Duodenal mucosa (tissue), 2 donors: ENCODE measurements around the gene PHACTR2.

Source experiments
- H3K27ac ChIP-seq: one replicate; pipeline ENCODE4 v1.7.0; 2013; ENCODE audit warnings: low read depth, low read length
- H3K27me3 ChIP-seq, 2 donors: one replicate each; pipeline ENCODE4 v1.7.0; 2013; ENCODE audit warnings: low read length in 2 of 2, control low read depth in 1 of 2; ENCODE audit not compliant: insufficient read depth in 2 of 2, control insufficient read depth in 1 of 2
- H3K36me3 ChIP-seq, 2 donors: one replicate each; pipeline ENCODE4 v1.7.0; 2013; ENCODE audit warnings: low read length in 2 of 2, control low read depth in 1 of 2; ENCODE audit not compliant: insufficient read depth in 2 of 2, control insufficient read depth in 1 of 2
- H3K4me1 ChIP-seq, 2 donors: one replicate each; pipeline ENCODE4 v1.7.0; 2013; ENCODE audit warnings: low read length in 2 of 2, control low read depth in 1 of 2; ENCODE audit not compliant: insufficient read depth in 2 of 2, control insufficient read depth in 1 of 2
- H3K4me3 ChIP-seq, 2 donors: one replicate each; pipeline ENCODE4 v1.7.0; 2013; ENCODE audit warnings: low read length in 2 of 2, low read depth in 1 of 2
- H3K9ac ChIP-seq, 2 donors: one replicate each; pipeline ENCODE4 v1.7.0; 2013; ENCODE audit warnings: low read length in 2 of 2, low read depth in 1 of 2
- H3K9me3 ChIP-seq, 2 donors: one replicate each; pipeline ENCODE4 v1.7.0; 2013; ENCODE audit warnings: low read length in 2 of 2, control low read depth in 1 of 2; ENCODE audit not compliant: control insufficient read depth in 1 of 2

PHACTR2 gene

GRCh38 chr6:143687591-143687990 lies 9.8 kb downstream of the PHACTR2 start:
- Histone ChIP-seq H3K27me3 (no peaks in the 10 kb centered on the region), H3K27ac (no peak overlapping the region), H3K9ac (no peak overlapping the region), H3K36me3 (no peaks in the 10 kb centered on the region), H3K4me3 (no peak overlapping the region), H3K4me1 (peaks cover 10 to 14% of the 10 kb centered on the region in 2 donors), H3K9me3 (peaks cover 0 to 3% of the 10 kb centered on the region in 2 donors)

GRCh38 chr6:143688681-143689080 lies 10.9 kb downstream of the PHACTR2 start:
- H3K4me3 ChIP-seq: no peak overlapping the region
- H3K27me3 ChIP-seq: no peaks in the 10 kb centered on the region
- H3K9me3 ChIP-seq: no peaks in the 10 kb centered on the region
- H3K4me1 ChIP-seq: peaks cover 13 to 21% of the 10 kb centered on the region in 2 donors
- H3K27ac ChIP-seq: no peak overlapping the region
- H3K9ac ChIP-seq: no peak overlapping the region
- H3K36me3 ChIP-seq: no peaks in the 10 kb centered on the region

- no peak overlapping the region for H3K4me3 ChIP-seq
- H3K27ac ChIP-seq: no peak overlapping the region
- H3K9ac ChIP-seq: no peak overlapping the region
- no peaks in the 10 kb centered on the region for H3K36me3 ChIP-seq
- H3K27me3 ChIP-seq: no peaks in the 10 kb centered on the region
- no peaks in the 10 kb centered on the region for H3K9me3 ChIP-seq
- H3K4me1 ChIP-seq: peaks cover 13 to 29% of the 10 kb centered on the region in 2 donors
These were observed 12.1 kb downstream of the PHACTR2 start for GRCh38 chr6:143689852-143690251.

- peaks cover 23 to 41% of the 10 kb centered on the region in 2 donors for H3K4me1 ChIP-seq
- no peak overlapping the region for H3K9ac ChIP-seq
- H3K4me3 ChIP-seq: no peak overlapping the region
- H3K27me3 ChIP-seq: no peaks in the 10 kb centered on the region
- H3K36me3 ChIP-seq: no peaks in the 10 kb centered on the region
- no peak overlapping the region for H3K27ac ChIP-seq
- no peaks in the 10 kb centered on the region for H3K9me3 ChIP-seq
These were observed 13.4 kb downstream of the PHACTR2 start for GRCh38 chr6:143691155-143691554.

- peak overlapping the region in 1 of 2 donors; percentile 26 for H3K9ac ChIP-seq
- H3K4me3 ChIP-seq: no peak overlapping the region
- H3K27ac ChIP-seq: no peak overlapping the region
- peaks cover 19 to 47% of the 10 kb centered on the region in 2 donors for H3K4me1 ChIP-seq
- no peaks in the 10 kb centered on the region for H3K27me3 ChIP-seq
- H3K36me3 ChIP-seq: no peaks in the 10 kb centered on the region
- H3K9me3 ChIP-seq: no peaks in the 10 kb centered on the region
These were observed 14.3 kb downstream of the PHACTR2 start for GRCh38 chr6:143691900-143692636.

GRCh38 chr6:143692696-143693095 lies 14.9 kb downstream of the PHACTR2 start:
- H3K4me1 ChIP-seq: peaks cover 19 to 47% of the 10 kb centered on the region in 2 donors
- H3K27me3 ChIP-seq: no peaks in the 10 kb centered on the region
- no peak overlapping the region for H3K9ac ChIP-seq
- H3K4me3 ChIP-seq: no peak overlapping the region
- no peak overlapping the region for H3K27ac ChIP-seq
- H3K9me3 ChIP-seq: no peaks in the 10 kb centered on the region
- H3K36me3 ChIP-seq: no peaks in the 10 kb centered on the region

GRCh38 chr6:143694013-143694412 lies 16.2 kb downstream of the PHACTR2 start:
- no peaks in the 10 kb centered on the region for H3K9me3 ChIP-seq
- H3K27ac ChIP-seq: no peak overlapping the region
- H3K36me3 ChIP-seq: no peaks in the 10 kb centered on the region
- no peaks in the 10 kb centered on the region for H3K27me3 ChIP-seq
- no peak overlapping the region for H3K9ac ChIP-seq
- H3K4me3 ChIP-seq: no peak overlapping the region
- H3K4me1 ChIP-seq: peaks cover 16 to 47% of the 10 kb centered on the region in 2 donors

GRCh38 chr6:143694560-143694959 lies 16.8 kb downstream of the PHACTR2 start:
- no peak overlapping the region for H3K4me3 ChIP-seq
- no peaks in the 10 kb centered on the region for H3K27me3 ChIP-seq
- H3K9me3 ChIP-seq: no peaks in the 10 kb centered on the region
- H3K4me1 ChIP-seq: peaks cover 14 to 47% of the 10 kb centered on the region in 2 donors
- H3K27ac ChIP-seq: no peak overlapping the region
- H3K9ac ChIP-seq: no peak overlapping the region
- H3K36me3 ChIP-seq: no peaks in the 10 kb centered on the region

GRCh38 chr6:143695130-143695968 lies 17.6 kb downstream of the PHACTR2 start:
- Histone ChIP-seq H3K27ac (no peak overlapping the region), H3K4me1 (peaks cover 14 to 47% of the 10 kb centered on the region in 2 donors), H3K9ac (no peak overlapping the region), H3K9me3 (no peaks in the 10 kb centered on the region), H3K27me3 (no peaks in the 10 kb centered on the region), H3K4me3 (no peak overlapping the region), H3K36me3 (no peaks in the 10 kb centered on the region)

- no peak overlapping the region for H3K9ac ChIP-seq
- H3K27me3 ChIP-seq: no peaks in the 10 kb centered on the region
- H3K4me3 ChIP-seq: no peak overlapping the region
- no peaks in the 10 kb centered on the region for H3K9me3 ChIP-seq
- H3K4me1 ChIP-seq: peaks cover 14 to 47% of the 10 kb centered on the region in 2 donors
- no peak overlapping the region for H3K27ac ChIP-seq
- no peaks in the 10 kb centered on the region for H3K36me3 ChIP-seq
These were observed 18.4 kb downstream of the PHACTR2 start for GRCh38 chr6:143695969-143696663.
